Glomerular visceral epithelial cell (primary cell): ENCODE data around the gene DGKZ.

Experiments
- DNase-seq: peaks from one replicate; pipeline ENCODE4 v3.0.0-alpha.2; 2016; ENCODE audit errors: extremely low spot score

Gene DGKZ

DNA sequence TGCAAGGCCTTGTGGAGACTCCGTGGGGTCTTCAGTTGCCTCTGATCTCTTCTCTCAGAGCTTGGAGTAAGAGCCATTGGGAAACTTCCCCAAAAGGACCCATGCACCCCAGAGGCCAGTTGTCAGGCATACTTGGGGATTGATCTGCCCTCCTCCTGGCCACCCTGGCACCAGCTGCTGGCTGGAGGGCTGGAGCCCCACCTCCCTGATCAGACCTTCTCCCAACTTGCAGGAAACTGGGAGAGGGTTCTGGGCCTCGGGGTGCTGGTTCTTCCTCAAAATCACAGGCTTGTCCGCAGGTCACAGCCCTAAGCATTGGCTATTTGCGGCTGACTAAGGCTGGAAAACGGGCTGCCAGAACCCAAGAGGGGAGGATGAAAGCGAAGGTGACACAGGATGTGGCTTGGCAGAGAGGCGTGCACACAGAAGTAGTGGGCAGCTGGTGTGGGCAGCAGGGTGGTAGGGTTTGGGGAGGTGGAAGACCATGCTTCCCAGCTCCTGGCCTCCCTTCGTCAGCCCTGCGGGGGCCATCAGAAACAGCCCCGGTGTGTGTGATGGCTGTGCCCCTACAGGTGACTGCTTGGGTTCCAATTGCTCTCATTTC, 1.3 kb upstream of the DGKZ start:
- DNase-seq, result no peak

DNA sequence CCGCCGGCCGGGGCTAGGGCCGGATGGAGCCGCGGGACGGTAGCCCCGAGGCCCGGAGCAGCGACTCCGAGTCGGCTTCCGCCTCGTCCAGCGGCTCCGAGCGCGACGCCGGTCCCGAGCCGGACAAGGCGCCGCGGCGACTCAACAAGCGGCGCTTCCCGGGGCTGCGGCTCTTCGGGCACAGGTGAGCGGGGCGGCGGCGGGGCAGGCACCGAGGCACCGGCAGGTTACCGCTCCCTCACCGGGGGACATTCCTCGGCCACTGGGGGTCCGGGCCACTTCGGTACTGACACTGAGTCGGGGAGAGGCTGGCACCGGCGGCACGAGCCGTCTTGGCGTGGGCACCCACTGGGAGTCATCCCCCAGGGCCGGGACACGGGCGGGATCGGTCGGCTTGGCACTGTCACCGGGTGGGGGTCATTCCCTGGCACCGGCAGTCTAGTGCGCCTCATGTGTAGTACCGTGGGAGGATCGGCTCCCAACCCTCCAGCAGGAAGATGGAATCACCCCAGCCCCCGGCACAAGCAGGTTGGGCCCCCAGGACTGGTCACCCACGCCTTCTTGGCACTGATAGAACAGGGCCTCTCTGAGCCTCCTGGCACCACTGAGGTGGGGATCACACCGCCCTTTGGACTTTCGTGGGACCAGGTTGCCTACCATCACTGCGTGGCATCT, 511 bp downstream of the DGKZ start:
- no peak for DNase-seq

DNA sequence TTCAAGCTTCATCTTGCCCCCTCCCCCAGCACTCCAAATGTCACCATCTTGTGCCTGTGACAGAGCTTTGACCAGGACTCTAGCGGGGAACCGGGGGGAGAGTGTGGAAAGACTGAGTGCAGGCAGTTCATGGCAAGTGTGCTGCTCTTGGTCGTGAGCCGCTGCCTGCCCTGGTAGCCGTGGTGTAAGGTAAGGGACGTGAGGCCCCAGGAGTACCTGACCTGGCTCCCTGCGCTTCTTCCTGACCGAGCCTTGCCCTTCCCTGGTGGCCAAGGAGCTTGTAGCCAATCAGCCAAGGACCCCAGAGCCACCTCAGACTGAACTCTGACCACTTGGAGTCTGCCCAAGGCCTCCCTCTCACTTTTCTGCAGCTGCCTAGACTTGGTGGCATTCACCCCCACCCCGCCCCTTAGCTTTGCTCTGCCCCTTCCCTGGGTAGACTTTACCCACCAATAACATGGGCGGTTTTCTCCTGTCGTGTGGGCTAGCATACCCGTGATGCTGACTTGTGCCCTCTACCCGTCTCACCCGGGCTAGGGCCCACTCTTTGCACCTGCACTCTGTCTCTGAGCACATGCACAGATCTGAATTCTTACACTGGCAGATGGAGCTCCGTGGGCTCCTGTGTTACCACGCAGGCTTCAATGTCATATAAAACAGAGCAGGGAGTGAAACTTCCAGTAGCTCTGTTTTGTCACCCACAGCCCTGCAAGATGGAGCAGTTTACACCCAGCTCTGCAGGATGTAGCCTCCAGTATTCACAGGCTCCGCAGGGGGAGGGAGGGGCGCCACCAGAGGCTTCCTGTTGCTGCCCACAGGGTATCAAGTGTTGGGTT, 1.5 kb downstream of the DGKZ start:
- DNase-seq, result no peak

DNA sequence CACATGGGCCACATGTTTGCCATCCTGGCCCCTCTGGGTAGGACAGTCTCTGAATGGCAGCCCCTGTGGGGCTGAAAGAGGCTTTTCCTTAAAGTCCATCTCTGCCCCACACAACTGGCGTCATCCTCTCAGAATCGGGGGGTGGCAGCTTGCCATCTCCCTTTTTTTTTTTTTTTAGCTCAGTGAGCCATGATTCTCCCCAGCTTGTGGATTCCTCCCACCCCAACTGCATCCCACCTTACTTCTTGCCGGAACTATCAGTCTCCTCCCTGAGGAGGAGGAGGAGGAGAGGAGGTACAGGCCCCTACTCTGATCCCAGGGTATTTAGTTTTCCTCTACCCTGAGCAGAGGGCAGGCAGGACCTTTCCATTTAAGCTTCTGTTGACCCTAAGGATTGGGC, 3.4 kb downstream of the DGKZ start:
- no peak for DNase-seq

DNA sequence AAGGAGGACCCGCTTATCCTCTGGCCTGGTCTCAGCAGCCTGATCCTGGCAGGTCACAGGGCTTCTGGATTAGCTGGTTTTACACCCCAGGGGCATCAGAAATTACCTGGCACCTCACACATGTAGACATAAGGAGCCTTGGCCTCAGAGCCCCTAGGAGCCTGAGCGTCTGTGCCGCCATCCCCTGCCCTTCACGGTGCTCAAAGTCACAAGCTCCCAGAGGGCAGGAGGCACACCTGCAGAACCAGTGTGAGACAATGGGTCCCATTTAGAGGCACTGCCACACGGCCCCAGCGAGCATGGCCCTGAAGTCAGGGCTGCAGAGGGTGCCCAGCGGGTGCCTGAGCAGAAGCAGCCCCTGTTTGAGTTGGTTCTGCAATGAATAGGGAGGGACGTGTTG, 3.9 kb downstream of the DGKZ start:
- DNase-seq, result no peak

DNA sequence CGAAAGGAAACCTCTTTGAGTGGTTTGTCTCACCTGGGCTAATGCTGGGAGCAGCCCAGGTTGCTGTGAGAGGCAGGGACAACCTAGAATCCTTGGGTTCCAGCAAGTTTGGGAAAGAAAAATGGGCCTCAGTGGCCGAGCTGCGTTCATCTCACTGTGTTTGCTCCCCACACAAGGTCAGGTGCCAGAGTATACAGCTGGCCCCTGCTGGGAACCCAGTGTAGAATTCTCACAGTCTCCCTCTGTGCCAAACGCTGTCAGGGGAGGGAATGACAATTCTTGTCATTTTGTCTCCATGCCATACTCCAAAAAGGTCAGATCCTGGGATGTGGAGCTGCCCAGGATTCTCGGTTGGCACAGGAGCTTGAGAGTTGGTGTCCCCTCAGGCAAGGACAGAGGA, 4.3 kb downstream of the DGKZ start:
- DNase-seq, result no peak

DNA sequence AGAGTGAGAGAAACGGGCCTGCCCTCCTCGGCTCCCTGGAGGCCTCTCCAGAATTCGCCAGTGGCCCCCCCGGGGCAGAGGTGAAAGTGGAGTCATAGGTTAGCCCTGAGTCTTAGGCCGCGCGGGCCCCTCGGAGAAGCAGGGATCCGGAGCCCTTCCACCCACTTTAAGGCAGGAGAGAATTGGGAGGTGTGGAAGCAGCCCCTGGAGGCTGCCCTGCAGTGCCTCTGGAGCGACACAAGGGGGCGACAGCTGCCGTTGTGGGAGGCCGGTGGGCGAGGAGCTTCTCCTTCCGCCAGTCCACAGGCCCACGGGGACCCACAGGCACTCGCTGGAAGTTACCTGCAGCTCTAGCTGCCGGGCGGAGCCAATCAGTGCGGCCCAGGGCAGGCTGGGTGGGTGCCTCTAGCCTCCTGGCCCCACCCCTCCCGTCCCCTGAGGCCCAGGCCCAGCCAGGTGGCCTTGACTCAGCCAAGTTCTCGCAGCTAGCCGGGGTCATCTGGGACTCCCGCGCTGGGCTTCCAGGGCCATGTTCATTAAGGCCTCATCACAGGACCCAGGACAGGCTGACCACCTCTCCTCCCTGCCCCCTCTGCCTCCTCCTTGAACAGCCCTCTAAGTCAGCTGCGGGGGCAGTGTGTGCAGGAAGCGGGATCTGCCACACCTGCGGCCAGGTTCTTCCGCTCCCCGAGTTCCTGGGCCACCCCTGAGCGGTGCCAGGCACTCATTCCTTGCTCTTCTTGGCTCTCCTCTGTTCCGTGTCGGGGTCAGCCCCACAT, 5.0 kb downstream of the DGKZ start:
- DNase-seq, result no peak

DNA sequence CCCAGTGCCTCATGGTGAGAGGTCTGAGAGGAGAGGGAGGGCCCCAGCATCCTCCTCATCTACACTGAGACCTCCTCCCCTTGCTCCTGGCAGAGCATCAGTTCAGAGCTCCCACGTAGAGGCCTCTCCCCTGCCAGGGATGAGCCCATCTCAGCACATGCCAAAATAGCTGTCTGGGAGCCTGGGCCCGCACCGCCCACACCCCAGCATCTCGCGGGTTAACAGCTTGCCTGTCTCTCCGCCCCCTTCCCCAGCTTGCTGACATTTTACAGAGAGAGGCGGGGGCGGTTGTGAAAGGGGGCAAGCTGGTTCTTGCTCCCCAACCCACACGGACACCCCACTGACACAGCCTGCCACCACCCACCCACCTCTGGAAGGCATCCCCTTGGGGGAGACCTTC, 6.4 kb downstream of the DGKZ start:
- DNase-seq, result no peak

DNA sequence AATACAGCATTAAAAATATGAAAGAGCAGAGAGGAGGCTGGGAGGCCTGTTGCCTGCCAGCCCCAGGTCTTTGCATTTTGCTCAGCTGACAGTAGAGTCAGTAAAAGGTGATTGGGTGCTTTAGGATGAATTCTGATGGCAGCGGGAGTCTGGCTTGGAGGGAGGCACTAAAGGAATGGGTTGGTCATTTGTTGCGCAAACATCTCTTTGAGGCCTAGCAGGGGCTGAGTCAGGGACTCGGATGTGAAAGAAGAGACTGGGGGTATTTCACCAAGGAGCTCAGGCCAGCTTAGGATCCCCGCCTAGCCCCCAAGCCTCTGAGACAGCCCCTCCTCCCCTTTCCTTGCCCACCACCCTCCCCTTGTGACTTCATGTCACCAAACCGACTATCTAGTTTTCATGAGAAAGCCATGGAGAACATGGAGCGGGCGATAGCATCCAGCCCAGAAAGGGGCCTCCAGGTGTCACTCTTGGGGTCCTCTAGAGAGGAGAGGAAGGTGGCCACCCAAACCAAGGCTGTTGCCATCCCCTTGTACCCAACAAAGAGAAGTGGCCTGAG, 9.7 kb downstream of the DGKZ start:
- peak; percentile 49 for DNase-seq

DNA sequence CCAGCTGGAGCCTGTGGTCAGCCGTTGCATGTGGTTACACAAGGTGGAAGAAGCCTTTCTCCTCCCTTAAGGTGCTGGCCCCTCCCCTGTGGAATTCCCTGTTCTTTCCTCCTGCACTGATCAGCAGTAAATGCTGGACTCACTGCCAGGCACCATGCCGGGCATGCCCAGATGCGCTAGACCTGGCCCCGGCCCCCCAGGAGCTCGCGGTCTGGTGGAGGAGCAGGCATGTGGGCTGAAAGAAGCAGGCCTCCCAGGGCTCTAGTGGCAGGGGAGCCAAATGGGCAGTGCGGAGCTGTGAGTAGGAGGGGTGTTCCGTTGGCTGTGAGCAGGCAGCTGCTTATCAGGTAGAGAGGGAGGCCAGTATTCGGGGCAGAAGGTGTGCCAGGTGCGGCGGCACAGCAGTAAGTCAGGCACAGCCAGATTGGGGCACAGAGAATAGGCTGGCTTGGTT, 10.2 kb downstream of the DGKZ start:
- peak; percentile 87 for DNase-seq

DNA sequence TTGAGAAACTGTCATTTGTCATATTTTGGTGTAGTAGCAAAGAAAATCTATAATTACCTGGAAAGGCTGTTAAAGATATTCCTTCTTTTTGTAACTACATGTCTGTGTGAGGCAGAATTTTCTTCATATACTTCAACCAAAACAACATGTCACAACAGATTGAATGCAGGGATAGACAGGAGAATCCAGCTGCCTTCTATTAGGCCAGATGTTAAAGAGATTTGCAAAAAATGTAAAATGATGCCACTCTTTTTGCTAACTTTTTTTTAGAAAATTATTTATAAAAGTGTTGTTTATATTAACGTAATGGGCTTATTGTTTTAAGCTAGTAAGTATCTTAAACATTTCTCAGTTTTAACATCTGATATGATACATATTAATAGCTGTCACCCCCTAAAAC, 12.7 kb downstream of the DGKZ start:
- no peak for DNase-seq

DNA sequence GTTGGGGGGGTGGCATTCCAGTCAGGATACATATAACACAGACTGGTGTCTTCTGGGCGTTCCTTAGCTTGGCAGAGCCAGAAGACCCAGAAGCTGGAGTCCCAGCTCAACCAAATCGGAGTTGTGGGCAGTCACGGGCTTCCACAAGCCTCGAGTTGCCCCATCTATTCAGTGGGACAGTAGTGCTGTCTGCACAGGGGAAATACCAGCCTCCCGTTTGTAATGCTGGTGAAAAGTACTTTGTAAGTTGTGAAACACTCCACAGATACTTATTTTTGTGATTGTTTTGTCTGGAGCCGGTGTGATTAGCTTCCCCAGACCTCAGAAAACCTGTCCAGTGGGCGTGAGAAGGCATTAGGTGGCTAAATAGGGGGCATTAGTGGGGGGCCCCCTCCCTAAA, 13.6 kb downstream of the DGKZ start:
- DNase-seq, result no peak

DNA sequence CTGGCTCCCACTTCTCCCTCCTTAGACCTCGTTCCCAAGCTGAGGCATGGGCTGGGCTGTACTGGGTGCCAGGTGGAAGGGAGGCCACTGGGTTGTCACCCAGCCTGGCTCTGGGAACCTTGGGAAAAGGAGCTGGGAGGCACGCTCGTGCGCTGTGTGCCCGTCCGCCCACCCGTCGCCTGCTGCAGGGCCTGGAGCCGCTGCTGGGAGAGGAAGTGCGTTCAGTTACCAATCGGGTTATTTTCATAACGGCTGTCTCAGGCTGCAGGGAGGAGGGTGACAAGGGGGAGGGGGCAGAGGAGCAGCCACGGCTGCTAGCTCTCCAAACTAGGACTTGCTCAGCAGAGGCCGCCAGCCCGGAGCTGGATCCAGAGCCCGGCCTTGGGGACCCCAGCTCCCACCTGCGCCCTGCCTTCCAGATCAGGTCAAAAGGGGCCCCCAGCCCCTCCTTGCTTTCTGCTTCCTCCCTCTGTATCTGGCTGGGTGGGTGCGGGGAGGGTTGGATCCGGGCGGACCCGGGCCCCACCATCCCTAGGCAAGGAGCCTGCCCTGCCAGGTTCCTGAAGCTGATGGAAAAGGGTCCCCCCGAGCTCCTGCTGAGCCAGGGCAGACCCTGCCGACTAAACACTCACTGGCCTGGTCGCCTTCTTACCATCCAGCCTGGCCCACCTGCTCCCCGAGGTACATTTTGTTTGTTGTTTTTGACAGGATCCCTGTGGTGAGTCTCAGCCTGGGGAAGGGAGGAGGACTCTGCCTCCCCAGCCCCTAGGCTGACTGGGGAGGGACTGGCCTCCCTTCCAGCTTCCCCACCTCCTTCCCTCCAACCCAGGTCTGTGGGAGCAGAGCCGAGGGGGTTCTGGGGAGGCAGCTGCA, 14.3 kb downstream of the DGKZ start:
- no peak for DNase-seq

DNA sequence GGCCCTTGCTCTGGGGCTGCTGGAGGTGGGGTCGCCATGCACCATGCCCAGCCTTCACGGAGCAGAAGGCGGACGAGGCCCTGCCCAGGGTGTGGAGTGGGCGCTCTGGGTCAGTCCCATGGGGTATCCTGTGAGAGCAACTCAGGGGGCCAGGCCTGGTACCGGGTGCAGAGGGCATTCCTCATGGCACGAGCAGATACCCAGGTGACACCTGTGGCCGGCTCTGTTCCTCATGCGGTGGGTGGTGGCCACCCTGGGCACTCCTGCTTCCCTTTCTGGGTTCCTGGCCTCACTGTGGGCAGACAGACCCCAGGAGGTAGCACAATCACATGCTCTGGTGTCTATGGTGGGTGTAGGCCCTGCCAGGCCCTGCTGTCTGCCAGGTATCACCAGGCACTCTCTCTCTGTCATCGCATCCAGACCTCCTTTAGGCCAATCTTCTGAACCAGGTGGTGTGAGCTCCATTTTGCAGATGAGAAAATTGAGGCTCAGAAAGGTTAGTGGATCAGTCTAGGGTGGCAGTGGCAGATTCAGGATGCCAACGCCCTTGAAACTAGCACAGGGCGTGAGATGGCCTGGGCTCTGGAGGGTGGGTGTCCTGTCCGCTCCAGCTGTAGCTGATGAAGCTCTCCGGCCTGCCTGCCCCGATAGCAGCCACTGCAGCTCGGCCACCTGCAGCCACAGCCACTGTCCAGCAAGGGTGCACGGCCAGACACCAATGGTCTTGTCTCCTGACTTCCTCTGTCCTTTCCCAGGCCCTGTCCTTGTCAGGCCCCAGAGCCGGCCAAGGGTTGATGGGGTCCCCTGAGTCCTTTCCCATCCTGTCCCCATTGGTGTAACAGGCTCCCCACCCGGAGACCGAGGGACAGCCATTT, 15.1 kb downstream of the DGKZ start:
- no peak for DNase-seq

DNA sequence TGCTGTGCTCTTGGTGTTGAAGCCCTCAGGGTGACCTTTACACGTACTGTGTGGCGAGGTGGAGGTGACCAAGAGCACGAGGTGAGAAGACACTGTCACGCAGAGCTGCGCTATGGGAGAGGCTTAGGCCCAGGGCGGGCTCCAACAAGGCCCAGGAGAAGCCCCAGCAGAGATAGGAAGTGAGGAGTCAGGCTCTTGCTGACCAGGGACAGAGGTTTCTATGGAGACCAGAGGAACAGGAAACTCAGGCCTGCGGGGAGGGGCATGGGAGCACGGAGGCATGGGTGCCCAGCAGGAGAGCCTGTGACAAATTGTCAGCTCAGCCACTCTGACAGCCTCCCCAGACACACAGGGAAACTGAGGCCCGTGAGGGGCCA, 15.8 kb downstream of the DGKZ start:
- DNase-seq, result peak; percentile 66

DNA sequence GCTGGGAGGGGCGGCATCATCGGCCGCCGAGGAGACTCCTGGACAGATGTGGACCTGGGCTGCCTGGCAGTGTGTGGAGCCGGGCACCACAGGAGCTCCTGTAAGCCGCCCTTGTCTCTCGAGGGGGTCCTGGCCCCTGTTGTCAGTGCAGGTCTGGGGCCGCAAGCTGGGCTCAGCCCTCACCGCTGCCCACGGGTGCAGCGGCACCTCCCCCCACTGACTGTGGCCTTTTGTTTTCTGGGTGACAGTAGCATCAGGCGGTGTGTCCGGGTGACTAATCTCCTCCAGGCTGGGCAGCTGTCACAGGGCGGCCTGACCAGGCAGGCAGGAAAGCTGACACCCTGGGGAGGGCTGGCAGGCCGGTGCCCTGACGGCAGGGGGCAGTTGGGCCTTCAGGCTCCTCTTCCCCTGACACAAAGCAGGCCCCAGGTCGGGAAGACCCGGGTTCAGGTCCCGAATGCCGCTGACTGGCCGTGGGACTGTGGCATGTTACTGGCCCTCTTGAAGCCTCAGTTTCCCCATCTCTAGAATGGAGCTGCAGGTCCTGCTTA, 16.3 kb downstream of the DGKZ start:
- DNase-seq, result peak; percentile 45

DNA sequence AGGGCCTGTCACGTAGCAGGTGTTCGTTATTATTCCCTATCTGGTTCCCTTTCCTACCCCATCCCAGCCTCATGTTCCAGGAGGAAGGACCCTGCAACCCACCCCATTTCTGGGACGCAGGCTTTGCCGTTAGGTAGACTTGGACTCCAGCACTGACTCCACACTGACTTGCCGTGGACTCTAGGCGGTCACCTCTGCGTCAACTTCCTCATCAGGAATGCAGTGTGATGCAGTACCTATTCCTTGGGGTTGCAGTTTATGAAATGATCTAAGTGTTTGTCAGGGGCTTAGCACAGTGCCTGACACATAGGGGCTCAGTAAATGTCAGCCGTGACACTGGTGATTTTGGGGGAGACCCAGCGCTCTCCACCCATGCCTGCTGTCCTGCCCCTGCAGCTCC, 16.8 kb downstream of the DGKZ start:
- no peak for DNase-seq

DNA sequence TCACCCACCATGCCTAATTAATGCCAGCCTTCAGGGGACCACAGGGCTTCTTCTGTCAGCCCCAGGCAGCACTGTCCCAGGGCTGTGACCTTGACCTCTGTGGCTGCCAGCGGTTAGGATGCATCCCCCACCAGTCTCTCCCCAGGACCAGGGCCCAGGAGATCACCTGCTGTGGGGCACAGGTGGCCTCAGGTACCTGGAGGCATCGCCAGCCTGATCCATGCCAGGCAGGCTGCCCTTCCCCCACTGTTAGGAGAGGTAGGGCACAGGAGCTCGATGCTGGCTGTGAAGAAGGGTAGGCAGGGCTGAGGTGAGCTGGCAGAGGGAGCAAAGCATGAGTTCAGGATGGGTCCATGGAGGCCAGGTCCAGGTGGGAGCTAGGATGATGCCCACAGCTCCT, 17.5 kb downstream of the DGKZ start:
- DNase-seq, result no peak

DNA sequence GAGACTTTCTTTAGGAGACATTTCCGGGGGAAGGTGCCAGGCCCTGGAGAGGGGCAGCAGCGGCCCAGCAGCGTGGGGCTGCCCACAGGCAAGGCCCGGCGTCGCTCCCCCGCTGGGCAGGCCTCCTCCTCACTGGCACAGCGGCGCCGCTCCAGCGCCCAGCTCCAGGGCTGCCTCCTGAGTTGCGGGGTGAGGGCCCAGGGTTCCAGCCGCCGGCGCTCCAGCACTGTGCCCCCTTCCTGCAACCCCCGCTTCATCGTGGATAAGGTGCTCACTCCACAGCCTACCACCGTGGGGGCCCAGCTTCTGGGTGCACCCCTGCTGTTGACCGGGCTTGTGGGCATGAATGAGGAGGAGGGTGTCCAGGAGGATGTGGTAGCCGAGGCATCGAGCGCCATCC, 19.0 kb downstream of the DGKZ start:
- DNase-seq, result no peak
